Measurements from ENCODE around the gene CASP10.
A peak's percentile ranks its signal among the peaks of the same experiment; 100 is the strongest.
"Not testable (repeated sequence)": the region's sequence is repeated elsewhere in the genome, so short reads cannot be mapped to it uniquely, and the experiment has no call there.

Gene CASP10

DNA sequence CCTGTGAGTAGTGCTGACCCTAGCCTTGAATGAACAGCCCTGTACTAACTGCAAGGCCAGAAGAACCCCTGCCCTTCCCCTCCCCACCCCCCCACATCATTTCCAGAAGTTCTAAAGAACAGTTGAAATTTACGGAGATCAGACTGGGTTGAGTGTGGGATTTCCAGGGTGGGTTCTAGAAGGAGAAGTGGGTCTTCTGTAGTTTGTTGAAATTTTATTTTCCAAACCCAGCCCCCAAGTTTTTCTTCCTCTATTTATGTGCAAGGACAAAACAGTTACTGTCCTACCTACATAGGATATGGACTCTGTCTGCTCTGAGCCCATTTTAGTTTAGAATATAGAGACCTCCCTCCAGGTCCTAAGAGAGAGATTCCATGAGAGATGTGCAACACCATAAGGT, 26.3 kb upstream of the CASP10 start:
- no peak for DNase-seq

DNA sequence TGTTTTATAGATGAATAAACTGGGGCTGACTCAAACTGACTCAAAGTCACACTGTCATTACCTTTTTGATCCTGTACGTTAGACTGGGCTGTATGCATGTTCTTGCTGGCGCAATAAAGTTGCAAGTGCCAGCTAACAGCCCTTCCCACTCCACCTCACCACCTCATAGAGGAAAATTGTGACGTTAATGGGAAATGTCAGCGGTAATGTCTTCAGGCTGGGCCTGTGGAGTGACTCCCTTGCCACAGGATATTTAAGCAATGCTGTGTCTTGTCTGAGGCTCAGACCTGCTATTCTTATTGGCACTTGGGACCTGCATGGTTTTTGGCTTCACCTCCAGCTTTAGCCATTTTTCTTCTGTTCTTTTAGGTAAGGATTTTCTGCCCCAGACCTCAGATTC, 25.2 kb upstream of the CASP10 start:
- no peak for DNase-seq

DNA sequence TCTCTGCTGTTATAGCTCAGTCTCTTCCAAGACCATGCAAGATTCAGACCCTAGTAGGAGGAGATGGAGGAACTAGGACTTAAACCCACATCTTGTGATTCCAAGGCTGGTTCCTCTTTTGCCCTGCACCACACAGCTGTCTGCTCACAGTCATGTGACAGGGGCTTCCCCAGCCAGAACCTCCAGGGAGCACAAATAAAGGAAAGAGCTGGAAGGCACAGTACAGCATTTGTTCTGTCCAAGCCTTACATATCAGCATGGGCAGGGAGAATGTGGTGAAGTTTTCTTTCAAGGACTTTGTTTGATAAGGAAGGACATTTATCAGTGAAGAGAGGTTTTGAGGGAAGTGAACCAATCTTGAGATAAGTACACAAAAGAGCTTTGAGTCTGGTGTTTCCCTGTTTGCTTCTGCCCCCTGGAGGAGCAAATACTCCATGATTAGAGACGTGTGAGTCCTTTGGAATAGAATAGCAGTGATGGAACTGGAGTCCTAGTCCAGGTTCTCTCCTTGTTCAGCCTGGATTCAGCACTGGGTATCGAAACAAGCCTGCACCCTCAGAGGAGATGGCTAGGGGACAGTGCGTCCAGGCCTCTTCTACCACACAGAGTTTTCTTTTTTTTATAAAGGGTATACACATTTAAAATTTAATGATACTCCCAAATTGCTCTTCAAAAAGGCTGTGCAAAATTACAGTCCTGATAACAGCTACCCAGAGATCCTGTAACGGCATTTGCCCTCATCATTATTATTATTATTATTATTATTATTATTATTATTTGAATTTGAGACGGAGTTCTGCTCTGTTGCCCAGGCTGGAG, 24.6 kb upstream of the CASP10 start:
- peak; percentile 77 for DNase-seq

DNA sequence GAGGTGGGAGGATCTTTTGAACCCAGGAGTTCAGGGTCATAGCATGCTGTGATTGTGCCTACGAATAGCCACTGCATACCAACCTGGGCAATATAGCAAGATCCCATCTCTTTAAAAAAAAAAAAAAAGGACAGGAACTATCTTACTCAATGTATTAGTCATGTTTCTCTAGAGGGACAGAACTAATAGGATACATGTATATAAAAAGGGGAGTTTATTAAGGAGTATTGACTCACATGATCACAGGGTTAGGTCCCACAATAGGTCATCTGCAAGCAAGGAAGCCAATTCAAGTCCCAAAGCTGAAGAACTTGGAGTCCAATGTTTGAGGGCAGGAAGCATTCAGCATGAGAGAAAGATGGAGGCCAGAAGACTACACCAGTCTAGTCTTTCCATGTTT, 18.8 kb upstream of the CASP10 start:
- no peak for DNase-seq

DNA sequence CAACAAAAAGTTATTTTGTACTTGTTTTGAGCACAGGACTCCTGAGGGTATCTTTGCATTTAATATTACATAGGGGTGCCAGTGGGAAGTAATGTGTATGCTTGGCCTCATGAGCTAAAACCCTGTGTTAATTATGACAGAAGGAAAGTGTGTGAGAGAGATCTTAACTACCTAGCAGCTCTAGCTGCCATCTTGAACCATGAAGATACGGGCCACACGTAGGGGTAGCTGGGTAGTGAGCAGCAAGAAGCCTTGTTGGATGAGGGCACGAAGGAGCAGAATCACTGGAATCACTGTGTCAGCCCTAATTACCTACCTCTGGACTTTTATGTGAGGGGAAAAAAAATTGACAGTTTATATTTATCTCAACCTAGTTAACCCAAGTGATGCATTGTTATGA, 15.4 kb upstream of the CASP10 start:
- no peak for DNase-seq

DNA sequence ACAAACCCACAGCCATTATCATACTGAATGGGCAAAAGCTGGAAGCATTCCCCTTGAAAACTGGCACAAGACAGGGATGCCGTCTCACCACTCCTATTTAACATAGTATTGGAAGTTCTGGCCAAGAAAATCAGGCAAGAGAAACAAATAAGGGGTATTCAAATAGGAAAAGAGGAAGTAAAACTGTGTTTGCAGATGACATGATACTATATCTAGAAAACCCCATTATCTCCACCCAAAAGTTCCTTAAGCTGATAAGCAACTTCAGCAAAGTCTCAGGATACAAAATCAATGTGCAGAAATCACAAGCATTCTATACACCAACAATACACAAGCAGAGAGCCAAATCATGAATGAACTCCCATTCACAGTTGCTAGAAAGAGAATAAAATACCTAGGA, 14.4 kb upstream of the CASP10 start:
- DNase-seq: not testable (repeated sequence)

DNA sequence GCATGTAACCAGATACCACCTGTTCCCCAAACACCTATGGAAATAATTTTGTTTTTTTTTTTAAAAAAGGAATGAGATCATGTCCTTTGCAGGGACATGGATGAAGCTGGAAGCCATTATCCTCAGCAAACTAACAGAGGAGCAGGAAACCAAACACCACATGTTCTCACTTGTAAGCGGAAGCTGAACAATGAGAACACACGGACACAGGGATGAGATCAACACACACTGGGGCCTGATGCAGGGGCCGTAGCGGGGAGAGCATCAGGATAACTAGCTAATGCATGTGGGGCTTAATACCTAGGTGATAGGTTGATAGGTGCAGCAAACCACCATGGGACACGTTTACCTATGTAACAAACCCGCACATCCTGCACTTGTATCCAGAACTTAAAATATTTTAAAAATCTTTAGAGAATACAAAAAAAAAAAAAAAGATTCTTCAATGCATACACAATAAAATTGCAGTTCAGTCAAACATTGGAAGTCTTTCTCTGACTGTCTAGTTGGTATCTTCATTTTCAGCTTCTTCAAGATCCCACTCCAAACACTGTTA, 11.6 kb upstream of the CASP10 start:
- no peak for DNase-seq

DNA sequence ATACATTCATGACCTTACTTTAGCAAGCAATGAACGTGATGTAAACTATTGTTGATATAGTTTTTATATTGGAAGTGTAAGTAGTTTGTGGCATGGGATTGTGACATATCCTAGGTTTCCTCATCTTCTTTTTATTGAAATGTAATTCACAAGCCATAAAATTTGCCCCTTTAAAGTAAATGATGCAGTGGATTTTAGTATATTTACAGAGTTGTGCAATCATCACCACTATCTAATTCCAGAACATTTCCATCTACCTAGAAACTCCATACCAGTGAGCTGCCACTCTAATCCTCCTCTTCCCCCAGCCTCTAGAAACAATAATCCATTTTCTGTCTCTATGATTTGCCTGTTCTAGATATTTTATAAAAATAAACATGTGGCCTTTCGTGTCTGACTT, 10.7 kb upstream of the CASP10 start:
- no peak for DNase-seq

DNA sequence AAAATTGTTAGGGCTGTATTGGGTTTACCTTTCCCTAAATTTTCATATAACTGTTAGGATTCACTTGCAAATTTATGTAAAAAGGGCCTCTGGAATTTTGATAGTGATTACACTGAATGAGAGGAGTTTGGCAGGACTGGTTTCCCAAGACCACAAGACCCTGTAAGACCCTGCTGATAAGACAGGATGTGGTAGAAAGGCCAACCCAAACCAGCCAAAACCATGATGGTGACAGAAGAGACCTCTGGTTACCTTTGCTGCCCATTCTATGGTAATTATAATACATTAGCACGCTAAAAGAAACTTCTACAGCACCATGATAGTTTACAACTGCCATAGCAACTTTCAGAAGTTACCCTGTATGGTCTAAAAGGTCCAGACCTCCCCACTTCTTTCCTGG, 8.3 kb upstream of the CASP10 start:
- DNase-seq: no peak

DNA sequence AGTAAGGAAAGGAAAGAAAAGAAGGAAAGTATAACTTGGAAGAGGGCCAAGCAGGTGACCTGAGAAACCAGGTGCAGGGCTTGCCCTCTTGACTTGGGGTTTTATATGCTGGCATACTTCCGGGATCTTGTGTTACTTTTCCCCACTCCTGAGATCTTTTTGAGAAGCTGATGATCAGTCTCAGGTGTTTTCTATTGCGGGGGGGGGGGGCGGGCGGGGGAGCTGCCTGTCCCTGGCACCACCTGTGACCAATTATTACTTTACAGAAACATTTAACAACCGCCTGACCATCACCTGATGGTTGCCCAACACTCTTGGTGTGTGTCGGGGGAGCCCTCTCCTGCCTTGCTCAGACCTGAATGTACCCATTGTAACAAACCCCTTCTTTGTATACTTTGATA, 6.9 kb upstream of the CASP10 start:
- no peak for DNase-seq

DNA sequence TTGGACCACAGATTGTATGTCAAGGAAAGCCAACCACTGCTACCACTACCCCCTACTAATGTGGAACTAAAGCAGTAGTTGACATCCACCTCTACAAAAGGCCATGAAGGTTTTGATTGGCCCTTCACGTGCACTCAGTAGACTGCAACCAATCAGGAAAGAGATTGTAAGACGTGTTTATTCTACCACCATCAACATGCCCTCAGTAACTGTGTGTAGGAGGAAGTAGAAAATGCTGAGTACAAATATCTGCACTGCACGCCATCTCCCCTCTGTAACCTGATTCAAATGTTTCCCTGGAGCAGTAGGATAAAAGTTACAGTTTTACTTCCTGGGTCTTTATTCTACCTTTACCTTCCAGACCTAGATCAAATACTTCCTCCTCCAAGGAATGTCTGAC, 2.9 kb upstream of the CASP10 start:
- no peak for DNase-seq

DNA sequence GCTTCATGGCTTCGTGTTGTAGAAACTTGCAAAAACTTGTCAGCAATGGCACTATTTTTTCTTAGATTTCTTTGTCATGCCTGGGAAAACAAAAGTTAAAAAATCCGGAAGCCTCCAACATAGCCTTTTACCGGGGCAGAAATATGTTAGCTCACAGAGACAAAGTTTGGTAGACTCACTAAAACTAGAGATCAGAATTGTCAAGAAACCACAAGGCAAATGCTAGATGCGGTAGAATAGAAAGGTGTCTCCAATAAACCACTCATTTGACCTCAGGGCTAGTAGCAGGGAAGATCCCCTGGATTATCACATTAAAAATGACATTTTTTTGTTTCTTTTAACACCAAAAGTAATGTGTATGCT, 405 bp downstream of the CASP10 start:
- DNase-seq: peak; percentile 33

DNA sequence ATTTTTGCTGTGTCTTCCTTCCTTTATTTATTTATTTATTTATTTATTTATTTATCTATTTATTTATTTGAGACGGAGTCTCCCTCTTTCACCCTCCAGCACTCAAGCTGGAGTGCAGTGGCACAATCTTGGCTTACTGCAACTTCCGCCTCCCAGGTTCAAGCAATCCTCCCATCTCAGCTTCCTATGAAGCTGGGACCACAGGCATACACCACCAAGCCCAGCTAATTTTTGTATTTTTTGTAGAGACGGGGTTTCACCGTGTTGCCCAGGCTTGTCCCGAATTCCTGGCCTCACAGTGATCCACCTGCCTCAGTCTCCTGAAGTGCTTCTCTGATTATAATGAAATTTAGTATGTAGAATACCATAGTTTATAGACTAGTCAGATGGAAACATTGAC, 894 bp downstream of the CASP10 start:
- DNase-seq: not testable (repeated sequence)

DNA sequence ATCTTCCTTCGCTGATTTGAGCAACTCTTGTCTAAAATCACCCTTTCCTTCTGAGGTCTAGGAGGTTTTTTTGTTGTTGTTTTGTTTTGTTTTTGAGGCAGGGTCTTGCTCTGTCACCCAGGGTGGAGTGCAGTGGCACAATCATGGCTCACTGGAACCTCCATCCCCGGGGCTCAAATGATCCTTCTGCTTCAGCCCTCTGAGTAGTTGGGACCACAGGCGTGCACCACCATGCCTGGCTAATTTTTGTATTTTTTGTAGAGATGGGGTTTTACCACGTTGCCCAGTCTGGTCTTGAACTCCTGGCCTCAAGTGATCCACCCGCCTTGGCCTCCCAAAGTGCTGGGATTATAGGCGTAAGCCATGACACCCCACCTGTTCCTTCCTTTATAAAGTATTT, 1.3 kb downstream of the CASP10 start:
- not testable (repeated sequence) for DNase-seq

DNA sequence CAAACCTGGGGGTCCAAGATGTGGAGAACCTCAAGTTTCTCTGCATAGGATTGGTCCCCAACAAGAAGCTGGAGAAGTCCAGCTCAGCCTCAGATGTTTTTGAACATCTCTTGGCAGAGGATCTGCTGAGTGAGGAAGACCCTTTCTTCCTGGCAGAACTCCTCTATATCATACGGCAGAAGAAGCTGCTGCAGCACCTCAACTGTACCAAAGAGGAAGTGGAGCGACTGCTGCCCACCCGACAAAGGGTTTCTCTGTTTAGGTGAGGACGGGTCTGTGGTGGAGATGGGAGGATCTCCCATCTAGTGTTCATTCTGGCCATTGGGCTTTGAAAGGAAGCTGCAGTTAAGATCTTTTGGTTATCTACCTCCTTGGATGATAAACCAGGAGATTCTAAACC, 2.9 kb downstream of the CASP10 start:
- no peak for DNase-seq

DNA sequence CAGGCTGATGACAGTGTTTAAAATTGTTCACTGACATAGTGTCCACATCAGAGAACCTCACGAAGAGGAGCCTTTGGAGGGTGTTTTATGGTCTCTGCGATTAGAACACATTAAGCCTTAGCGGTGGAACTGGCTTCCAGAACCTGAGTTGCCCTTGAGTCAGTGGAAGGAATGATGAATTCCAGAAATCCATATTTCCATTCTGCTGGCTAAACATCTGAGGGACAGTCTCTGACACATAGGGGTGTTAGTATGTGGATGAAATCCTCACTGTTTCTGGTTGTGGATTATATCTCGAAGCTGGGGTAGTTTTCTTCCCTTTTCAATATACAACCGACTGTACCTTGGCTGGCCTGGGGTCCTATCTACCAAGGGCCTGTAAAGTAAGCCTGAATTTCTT, 4.0 kb downstream of the CASP10 start:
- DNase-seq: no peak

DNA sequence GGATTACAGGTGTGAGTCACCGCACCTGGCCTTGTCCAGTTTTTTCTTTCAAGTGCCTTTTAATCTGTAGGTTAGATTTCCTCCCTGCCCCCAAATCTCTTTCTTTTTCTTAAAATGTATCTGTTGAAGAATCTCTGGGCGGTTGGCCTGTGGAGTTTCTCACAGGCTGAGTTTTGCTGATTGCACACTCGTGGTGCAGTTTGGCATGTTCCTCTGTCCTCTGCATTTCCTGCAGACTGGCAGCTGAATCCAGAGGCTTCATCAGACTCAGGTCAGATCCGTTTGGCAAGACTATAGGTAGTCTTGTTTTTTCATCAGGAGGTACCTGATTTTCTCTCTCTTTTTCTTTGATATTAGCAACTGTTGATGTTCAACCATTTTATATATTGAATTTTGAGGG, 5.5 kb downstream of the CASP10 start:
- no peak for DNase-seq

DNA sequence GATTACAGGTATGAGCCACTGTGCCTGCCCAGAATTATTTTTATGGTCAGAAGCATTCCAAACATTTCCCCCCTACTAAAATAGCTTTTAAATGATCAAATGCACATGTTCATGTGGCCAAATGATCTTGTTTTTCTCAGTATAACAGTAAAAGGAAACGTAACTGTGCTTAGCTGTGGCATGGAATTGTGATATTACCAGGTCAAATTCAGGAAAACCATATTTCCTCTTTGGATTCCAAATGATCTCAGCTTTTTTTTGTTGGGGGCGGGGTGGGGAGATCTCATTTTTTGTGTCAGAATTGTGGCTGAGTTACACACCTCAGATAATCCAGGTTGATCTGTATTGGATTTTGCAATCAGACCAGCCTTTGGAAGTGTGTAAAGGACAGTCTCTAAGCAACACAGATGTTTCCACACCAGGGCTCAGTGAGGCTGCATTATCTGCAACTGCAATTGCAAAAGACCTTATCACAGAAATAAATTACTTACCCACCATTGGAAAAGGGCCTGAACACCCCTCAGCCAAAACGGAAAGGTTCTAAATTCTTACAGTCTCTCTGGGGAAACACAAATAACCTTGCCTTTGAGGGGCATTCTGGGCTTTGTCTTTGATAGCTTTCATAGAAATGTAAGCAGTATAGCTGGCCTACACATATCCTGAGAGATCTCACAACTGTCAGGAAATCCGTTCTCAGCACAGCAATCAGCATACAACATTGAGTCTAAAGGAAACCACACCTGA, 8.4 kb downstream of the CASP10 start:
- DNase-seq: peak; percentile 50

DNA sequence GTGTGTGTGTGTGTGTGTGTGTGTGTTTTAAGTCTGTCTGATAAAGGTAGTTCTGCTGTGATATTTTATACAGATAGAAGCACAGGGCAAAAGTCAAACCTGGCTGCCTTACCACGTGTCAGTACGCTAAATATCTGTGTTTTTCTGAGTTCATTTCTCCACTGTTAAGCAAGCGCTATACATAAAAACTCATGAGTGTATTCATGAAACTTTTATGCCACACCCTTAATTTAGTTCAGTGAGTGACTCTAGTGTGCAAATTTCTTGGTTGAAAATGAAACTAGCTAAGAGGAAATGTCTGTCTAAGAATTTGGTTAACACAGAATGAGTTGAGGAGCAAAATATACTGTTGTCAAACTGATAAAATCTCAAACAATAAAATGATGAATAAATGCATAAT, 11.2 kb downstream of the CASP10 start:
- DNase-seq: peak; percentile 50

DNA sequence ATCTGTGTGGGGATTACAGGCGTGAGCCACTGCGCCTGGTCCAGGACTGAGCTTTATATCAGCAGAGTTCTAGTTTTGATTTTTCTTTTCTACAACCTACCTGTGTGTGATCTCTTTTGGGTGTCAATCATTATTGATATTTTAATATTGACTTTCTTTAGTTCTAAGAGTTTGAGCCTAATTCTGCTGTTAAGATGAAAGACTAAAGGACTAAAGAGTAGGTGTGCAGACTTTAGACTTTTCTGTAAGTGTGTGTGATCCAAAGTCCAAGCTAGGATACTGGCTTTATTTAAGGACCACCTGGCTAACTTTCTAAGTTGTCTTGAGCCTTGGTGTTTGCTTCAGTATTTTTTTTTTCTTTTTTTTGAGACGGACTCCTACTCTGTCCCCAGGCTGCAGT, 12.4 kb downstream of the CASP10 start:
- no peak for DNase-seq

DNA sequence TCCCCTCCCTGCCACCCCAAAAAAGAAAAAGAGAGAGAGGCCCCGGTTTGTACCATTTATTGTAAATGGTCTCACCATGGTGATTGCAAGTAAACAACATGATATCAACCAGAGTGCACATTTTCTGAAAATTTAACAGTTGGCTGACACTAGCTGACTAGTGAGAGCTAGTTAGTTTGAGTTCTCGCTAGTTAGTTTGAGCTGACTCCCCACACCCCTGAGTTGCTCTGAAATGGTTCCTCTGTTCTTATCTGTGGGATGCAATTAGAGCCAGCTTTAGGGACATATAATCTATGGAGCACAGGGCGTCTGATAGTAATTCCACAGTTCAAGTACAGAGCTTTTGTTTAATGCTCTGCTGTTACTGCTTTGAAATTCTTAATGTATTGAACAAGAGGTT, 13.1 kb downstream of the CASP10 start:
- DNase-seq: no peak

DNA sequence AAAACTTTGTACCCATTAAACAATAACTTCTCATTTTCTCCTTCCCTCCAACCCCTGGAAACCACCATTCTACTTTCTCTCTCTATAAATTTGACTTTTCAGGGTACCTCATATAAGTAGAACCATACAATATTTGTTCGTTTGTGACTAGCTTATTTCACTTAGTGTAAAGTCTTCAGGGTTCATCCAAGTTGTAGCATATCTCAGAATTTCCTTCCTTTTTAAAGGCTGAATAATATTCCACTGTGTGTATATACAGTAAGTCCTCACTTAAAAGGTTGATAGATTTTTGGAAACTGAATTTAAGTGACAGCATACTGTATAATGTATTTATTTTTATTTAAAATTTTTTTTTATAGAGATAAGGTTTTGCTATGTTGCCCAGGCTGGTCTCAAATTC, 13.9 kb downstream of the CASP10 start:
- DNase-seq: no peak

DNA sequence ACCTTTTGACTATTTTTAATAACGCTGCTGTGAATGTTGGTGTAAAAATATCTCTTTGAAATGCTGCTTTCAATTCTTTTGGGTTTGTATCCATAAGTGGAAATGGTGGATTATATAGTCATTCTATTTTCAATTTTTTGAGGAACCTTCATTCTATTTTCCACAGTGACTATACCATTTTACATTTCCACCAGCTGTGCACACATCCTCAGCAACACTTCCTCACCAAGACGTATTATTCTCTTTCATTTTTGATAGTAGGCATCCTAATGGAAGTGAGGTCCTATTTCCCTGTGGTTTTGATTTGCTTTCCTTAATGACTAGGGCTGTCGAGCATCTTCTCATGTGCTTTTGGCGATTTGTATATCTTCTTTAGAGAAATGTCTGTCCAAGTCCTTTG, 14.8 kb downstream of the CASP10 start:
- DNase-seq: no peak

DNA sequence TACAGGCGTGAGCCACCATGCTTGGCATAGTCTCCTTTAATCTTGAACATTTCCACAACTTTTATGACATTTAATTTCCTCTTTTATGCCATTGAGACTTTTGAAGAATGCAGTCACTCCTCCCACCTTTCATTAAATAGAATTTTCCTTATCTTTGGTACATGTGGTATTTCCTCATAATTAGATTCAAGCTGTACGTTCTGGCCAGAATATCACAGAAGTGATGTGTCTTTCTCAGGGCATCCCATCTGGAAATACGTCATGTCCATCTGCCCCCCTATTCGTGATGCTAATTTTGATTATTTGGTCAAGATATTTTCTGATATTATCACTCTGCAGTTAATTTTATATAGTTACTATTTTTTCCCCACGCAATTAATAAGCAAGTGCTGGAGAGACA, 16.9 kb downstream of the CASP10 start:
- no peak for DNase-seq

Measured in CD4-positive, alpha-beta T cell treated with Interleukin-21 for 1 hour (primary cell).